HuH-7 (cell line): ENCODE measurements around the gene THOC7.

Experiments used
- DNase-seq: peaks from one replicate; pipeline ENCODE4 v3.0.0; 2011; ENCODE audit warnings: low spot score

THOC7 gene

GRCh38 chr3:63842127-63842526 lies 21.5 kb downstream of the THOC7 start:
- no peak for DNase-seq

- DNase-seq: no peak
These were observed 21.9 kb downstream of the THOC7 start for GRCh38 chr3:63841704-63842103.

- DNase-seq: no peak
These were observed 31.2 kb downstream of the THOC7 start for GRCh38 chr3:63832395-63832794.

DNA sequence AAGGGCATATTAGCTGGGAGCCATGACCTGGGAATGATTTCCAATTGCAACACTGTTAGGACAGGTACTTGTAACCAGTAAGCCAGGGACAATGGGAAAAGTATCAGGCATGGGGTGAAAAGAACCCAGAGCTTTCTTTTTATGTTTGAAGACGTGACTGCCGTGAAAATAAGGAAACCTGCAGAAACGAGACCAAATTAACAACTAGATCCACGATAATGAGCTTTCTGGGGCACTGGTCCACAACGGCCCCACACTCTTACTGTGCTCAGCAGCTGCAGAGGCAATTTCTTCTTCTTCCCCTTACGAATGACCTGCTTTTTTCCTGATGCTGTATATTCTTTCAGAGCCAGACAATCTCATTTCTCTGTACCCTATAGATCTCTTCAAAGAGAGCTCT lies 33.1 kb downstream of the THOC7 start:
- DNase-seq: no peak

DNA sequence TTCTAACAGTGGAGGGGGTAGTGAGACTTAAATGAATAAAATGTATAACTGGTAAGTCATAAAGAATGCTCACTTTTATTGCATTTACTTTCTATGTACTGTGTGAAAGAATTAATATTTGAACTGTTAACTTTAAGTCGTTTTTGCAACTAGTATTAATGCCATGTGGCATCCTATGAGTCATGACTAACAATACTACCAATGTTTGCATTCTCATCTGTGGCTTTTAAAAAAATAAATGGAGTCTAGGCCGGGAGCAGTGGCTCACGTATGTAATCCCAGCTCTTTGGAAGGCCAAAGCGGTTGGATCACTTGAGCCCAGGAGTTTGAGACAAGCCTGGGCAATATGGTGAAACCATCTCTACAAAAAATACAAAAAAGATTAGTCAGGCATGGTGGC lies 39.3 kb downstream of the THOC7 start:
- DNase-seq: no peak

DNA sequence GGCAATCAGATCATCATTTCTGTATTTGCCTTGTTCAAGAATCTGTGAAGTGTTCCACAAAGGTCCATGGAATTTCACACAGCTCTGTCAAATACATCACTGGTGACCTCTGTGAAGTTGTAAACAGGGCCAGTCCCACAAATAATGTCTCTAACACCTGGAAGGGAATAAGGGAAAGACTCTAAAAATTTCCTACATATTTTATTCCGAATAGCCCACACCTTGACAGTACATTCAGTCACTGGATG lies 44.5 kb downstream of the THOC7 start, which contains the start of gene C3orf49:
C3orf49 (plus strand) TSS at position 149 of the 248 bp plus-strand sequence. CDS start 173 bp downstream, outside the sequence.
- DNase-seq: no peak

- DNase-seq: peak; percentile 2
These were observed 45.1 kb downstream of the THOC7 start for GRCh38 chr3:63818282-63819150.

- DNase-seq: no peak
These were observed 46.4 kb downstream of the THOC7 start for GRCh38 chr3:63817225-63817624.

DNA sequence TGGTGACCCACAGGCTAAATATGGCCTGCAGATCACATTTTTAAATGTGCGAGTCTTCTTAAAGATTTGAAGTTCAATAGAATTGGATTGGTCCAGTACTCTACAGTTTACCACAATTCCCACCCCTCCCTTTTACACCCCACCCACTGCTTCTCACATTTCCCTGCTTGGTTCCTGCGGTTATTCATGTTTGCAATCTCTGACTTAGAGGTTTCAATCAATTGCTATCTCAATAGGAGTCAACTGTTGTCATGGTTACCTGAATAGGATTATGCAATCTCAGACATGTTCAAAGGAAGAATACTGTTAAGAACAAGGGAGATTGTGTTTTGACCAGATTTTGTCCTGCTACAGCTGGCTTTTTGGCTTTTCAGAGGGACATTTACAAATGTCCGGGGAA lies 49.4 kb downstream of the THOC7 start:
- DNase-seq: peak; percentile 2

GRCh38 chr3:63809607-63810006 lies 54.0 kb downstream of the THOC7 start:
- no peak for DNase-seq

- DNase-seq: no peak
These were observed 55.0 kb downstream of the THOC7 start for GRCh38 chr3:63808633-63809032.

DNA sequence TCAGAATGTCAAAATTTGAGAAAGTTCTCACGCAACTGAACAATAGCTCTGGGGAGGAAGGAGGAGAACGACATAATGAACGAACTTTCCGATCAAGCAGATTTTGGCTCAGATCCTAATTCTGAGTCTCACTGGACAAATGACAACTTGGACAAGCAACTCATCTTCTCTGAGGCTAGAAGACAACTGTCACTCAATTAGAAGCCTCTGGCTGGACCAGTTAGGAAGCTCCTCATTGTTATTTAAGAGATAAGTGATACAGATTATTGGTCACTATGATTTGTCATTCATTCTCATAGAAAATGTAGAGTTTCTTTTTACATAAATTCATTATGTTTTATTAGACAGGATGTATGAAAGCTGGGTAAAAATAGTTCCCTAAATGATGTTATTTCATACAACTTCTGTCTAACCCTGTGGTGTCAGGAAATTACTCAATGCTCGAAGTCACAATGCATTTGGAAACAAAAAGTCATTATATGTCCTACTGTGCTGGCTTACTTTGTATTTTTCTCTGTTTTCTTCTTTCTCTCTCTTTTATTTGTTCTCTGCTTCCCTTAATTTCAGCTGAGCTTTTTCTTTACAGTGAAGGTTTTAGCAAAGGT lies 55.5 kb downstream of the THOC7 start:
- DNase-seq: no peak

GRCh38 chr3:63803911-63804310 lies 59.7 kb downstream of the THOC7 start:
- no peak for DNase-seq

DNA sequence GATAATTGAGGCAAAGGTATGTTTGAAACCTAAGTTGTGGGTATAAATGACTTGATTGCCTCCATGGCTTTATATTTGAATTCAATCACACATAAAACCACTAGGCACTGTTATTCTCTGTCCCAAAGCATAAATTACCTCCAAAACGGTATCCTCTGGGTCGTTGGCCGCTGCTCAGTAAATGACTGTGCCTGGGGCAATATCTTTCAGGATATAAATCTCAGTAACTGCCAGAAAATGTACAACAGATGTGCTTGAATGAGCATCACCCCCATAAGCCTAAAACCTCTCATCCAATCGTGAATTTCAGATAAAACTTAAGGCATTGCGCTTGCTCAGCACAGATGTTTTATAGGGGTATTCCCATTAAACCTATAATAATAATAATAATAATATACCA lies 63.5 kb downstream of the THOC7 start:
- DNase-seq: no peak

- no peak for DNase-seq
These were observed 64.7 kb downstream of the THOC7 start for GRCh38 chr3:63798949-63799348.

- DNase-seq: no peak
These were observed 65.1 kb downstream of the THOC7 start for GRCh38 chr3:63798544-63798943.

GRCh38 chr3:63795438-63795837 lies 68.2 kb downstream of the THOC7 start:
- no peak for DNase-seq

DNA sequence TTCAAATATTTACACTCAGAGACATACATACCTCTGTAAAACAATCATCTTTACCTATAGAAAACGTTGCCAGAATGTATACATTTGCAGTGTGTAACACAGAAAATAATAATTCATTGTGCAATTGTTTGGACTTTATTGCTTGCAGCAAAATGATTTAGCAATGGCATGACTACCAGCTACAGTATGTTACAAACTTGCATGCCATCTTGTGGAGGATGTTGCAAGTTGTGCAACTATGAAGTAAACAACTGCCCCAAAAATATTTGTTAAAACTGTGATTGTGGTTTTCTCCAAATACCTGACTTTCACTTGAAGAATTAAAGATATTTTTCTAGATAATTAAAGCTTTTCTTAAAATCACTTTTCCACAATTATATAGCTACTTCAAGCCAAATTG lies 71.6 kb downstream of the THOC7 start:
- no peak for DNase-seq
